K562 (cell line): Measurements from ENCODE around the gene PCK1. TPM values are rescaled to one million over a fixed set of nuclear protein-coding genes. Genes with fewer than 3 reads are reported as not detected.

ENCODE experiments used
- CXXC5 ChIP-seq: fragments of 250-450 bp; sonication (Bioruptor Pico); IDR thresholded peaks from 2 replicates; pipeline ENCODE4 v1.8.0; 2022; ENCODE audit warnings: inconsistent platforms, mild to moderate bottlenecking, moderate library complexity
- ELF2 ChIP-seq: fragments of 250-450 bp; sonication (Bioruptor Pico); IDR thresholded peaks from 2 replicates; pipeline ENCODE4 v1.5.0; 2021; ENCODE audit warnings: mild to moderate bottlenecking
- ILF3 ChIP-seq: fragments of 450-650 bp; IDR thresholded peaks from 2 replicates; pipeline ENCODE4 v1.6.1; 2018; ENCODE audit warnings: antibody characterized with exemption, mild to moderate bottlenecking, moderate library complexity, borderline replicate concordance
- KDM4B ChIP-seq, 2 experiments: fragments of 450-650 bp in 1 of 2; sonication (generic) in 1 of 2; IDR thresholded peaks; 2 replicates each; pipeline ENCODE4 v1.6.1; 2016 to 2017; ENCODE audit warnings: borderline replicate concordance in 2 of 2, antibody characterized with exemption in 1 of 2, low read depth in 1 of 2, mild to moderate bottlenecking in 1 of 2
- NFATC3 ChIP-seq: fragments of 450-650 bp; IDR thresholded peaks from 2 replicates; pipeline ENCODE4 v1.6.1; 2017; ENCODE audit warnings: mild to moderate bottlenecking
- POLR2G ChIP-seq: fragments of 200-400 bp; formaldehyde crosslinking; IDR thresholded peaks from 2 replicates; pipeline ENCODE4 v1.6.1; 2017; ENCODE audit warnings: low read depth, mild to moderate bottlenecking, antibody characterized with exemption, low read length, moderate library complexity
- SREBF2 ChIP-seq: sonication (generic); formaldehyde crosslinking; IDR thresholded peaks from 2 replicates; pipeline ENCODE4 v1.4.0; 2020; ENCODE audit warnings: mild to moderate bottlenecking, missing genetic modification reagents
- STAT5A ChIP-seq: IDR thresholded peaks from 2 replicates; pipeline ENCODE4 v1.6.1; 2012; ENCODE audit warnings: low read length, inconsistent platforms, borderline replicate concordance
- TOE1 ChIP-seq, 2 experiments: fragments of 450-650 bp in 1 of 2; sonication (generic) in 1 of 2; formaldehyde crosslinking in 1 of 2; IDR thresholded peaks; 2 replicates each; pipeline versions ENCODE4 v1.7.1 to v1.8.0; 2016 to 2022; ENCODE audit warnings: borderline replicate concordance in 2 of 2, mild to moderate bottlenecking in 2 of 2, antibody characterized with exemption in 1 of 2, inconsistent platforms in 1 of 2, low read depth in 1 of 2, missing genetic modification reagents in 1 of 2, moderate library complexity in 1 of 2
- XRCC3 ChIP-seq: fragments of 450-650 bp; IDR thresholded peaks from 2 replicates; pipeline ENCODE4 v1.6.1; 2017; ENCODE audit warnings: mild to moderate bottlenecking, moderate library complexity
- ZNF431 ChIP-seq: sonication (generic); formaldehyde crosslinking; IDR thresholded peaks from 2 replicates; pipeline ENCODE4 v1.8.0; 2022; ENCODE audit warnings: mild to moderate bottlenecking, missing genetic modification reagents
- polyA plus RNA-seq, 8 experiments: library from polyadenylated mRNA; depleted of rRNA in 4 of 8; stranded (reverse) in 5 of 8; unstranded in 3 of 8; fragments of >200 nt; fragmentation: Nextera tagmentation in 2 of 8; fragmentation: Illumina TruSeq in 1 of 8; extraction: Ambion mirVana in 2 of 8; extraction: Trizol in 1 of 8; gene quantifications; 2 replicates each; pipeline versions ENCODE4 v1.2.1 to v1.2.3, GENCODE V29; 2011 to 2014; ENCODE audit warnings: inconsistent platforms in 1 of 8, missing spikeins in 1 of 8
- total RNA-seq, 7 experiments: library from RNA; depleted of rRNA in 6 of 7; stranded (reverse); fragments of >200 nt in 6 of 7; fragmentation: Illumina TruSeq in 2 of 7; extraction: Trizol in 2 of 7; gene quantifications; 2 replicates each; pipeline versions ENCODE4 v1.2.1 to v1.2.3, GENCODE V29; 2011 to 2021; ENCODE audit warnings: low replicate concordance in 1 of 7
- TF ChIP-seq, protein P1 (sequence below): fragments of 450-650 bp; IDR thresholded peaks from 2 replicates; pipeline ENCODE4 v1.6.1; 2016; ENCODE audit warnings: mild to moderate bottlenecking
- TF ChIP-seq, protein P2 (sequence below), 2 experiments: fragments of 450-650 bp in 1 of 2; sonication (generic) in 1 of 2; formaldehyde crosslinking in 1 of 2; IDR thresholded peaks in 1 of 2; conservative IDR thresholded peaks in 1 of 2; 2 replicates each; pipeline versions ENCODE4 v1.6.1 to v1.8.1; 2016 to 2023; ENCODE audit warnings: mild to moderate bottlenecking in 2 of 2, moderate library complexity in 2 of 2, inconsistent platforms in 1 of 2, missing genetic modification reagents in 1 of 2
- TF ChIP-seq, protein P3 (sequence below), 2 experiments: fragments of 200-800 bp in 1 of 2; sonication (Bioruptor generic) in 1 of 2; sonication (generic) in 1 of 2; formaldehyde crosslinking in 1 of 2; IDR thresholded peaks in 1 of 2; conservative IDR thresholded peaks in 1 of 2; 2 replicates each; pipeline versions ENCODE4 v1.5.0 to v1.6.1; 2016 to 2020; ENCODE audit warnings: missing compliant biosample characterization in 1 of 2, missing genetic modification characterization in 1 of 2, missing genetic modification reagents in 1 of 2
- TF ChIP-seq, protein P4 (sequence below): sonication (generic); formaldehyde crosslinking; IDR thresholded peaks from 2 replicates; pipeline ENCODE4 v1.8.0; 2023; ENCODE audit warnings: mild to moderate bottlenecking, missing genetic modification reagents
- TF ChIP-seq, protein P5 (sequence below), 3 experiments: IDR thresholded peaks in 2 of 3; conservative IDR thresholded peaks in 1 of 3; 2 replicates each; pipeline ENCODE4 v1.5.1; 2011 to 2012; ENCODE audit warnings: low read length in 3 of 3, mild to moderate bottlenecking in 3 of 3, control low read depth in 2 of 3, improper control_type of control experiment in 1 of 3, inconsistent platforms in 1 of 3, low read depth in 1 of 3, mixed read lengths in 1 of 3, moderate library complexity in 1 of 3; ENCODE audit not compliant: insufficient read depth in 2 of 3

The PCK1 gene
- total and polyA plus RNA-seq, 9 of the 15 experiments (the other 6 are each of a cell fraction or from before 2014, with no cell fraction given), result 0.05 to 0.73 (median 0.15) TPM

DNA sequence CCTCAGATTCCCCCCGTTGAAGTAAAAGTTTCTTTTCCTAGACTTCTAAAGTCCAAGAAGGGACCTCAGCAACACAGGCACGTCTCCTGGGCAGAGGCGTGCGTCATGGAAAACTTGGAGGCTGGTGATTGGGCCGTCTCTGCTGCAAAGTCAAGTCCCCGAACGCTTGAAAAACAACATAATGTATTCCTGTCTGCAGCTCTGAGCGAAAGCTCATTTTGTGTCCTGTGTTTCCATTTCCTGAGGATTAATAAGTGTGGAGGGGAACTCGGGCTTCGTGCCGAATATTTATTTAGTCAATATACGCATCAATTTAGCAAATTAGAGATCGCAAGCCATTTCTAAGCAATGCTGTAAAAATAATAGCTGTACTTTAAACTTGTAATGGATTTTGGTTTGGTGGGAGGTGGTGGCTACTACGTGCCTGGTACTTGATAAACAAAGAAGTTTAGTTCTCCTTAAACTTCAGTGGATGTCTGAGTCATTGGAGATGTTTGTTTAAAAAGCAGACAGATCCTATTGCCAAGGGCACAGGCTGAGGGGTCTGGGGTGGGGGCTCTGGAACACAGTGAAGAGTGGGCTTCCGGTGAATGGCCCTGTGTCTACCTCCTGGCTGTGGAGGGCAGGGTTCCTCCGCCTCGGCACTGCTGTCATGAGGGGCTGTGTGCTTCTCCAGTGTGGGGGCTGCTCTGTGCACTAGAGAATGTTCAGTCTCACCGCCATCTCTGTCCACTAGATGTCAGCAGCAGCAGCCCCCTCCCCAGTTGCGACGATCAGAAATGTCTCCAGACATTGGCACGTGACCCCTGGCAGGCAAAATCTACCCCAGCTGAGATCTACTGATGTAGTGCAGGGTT, 21.8 kb downstream of the PCK1 start (continued):
- no peak for TF ChIP-seq CXXC5 (CRISPR knock-in tag)
- TF ChIP-seq, protein P1, sequence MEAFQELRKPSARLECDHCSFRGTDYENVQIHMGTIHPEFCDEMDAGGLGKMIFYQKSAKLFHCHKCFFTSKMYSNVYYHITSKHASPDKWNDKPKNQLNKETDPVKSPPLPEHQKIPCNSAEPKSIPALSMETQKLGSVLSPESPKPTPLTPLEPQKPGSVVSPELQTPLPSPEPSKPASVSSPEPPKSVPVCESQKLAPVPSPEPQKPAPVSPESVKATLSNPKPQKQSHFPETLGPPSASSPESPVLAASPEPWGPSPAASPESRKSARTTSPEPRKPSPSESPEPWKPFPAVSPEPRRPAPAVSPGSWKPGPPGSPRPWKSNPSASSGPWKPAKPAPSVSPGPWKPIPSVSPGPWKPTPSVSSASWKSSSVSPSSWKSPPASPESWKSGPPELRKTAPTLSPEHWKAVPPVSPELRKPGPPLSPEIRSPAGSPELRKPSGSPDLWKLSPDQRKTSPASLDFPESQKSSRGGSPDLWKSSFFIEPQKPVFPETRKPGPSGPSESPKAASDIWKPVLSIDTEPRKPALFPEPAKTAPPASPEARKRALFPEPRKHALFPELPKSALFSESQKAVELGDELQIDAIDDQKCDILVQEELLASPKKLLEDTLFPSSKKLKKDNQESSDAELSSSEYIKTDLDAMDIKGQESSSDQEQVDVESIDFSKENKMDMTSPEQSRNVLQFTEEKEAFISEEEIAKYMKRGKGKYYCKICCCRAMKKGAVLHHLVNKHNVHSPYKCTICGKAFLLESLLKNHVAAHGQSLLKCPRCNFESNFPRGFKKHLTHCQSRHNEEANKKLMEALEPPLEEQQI, result no peak
- TF ChIP-seq, protein P2, sequence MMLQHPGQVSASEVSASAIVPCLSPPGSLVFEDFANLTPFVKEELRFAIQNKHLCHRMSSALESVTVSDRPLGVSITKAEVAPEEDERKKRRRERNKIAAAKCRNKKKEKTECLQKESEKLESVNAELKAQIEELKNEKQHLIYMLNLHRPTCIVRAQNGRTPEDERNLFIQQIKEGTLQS (IDR thresholded peaks at IDR 0.05), result 0 out of 2 replicates have a peak, but pooled peaks have one; percentile 7
- TF ChIP-seq, protein P2 (CRISPR knock-in tag; conservative IDR thresholded peaks at IDR 0.05), result no peak
- no peak for TF ChIP-seq SREBF2 (CRISPR knock-in tag)
- TF ChIP-seq STAT5A, result no peak
- TF ChIP-seq TOE1 (IDR thresholded peaks at IDR 0.05; ENCODE audit: borderline replicate concordance), result peak; percentile 78
- TF ChIP-seq TOE1 (CRISPR knock-in tag; IDR thresholded peaks at IDR 0.05; ENCODE audit: borderline replicate concordance, low read depth), result no peak
- TF ChIP-seq KDM4B (IDR thresholded peaks at IDR 0.05; ENCODE audit: borderline replicate concordance in 2 of 2, low read depth in 1 of 2), result no peak
- no peak for TF ChIP-seq ZNF431 (CRISPR knock-in tag)
- TF ChIP-seq, protein P3, sequence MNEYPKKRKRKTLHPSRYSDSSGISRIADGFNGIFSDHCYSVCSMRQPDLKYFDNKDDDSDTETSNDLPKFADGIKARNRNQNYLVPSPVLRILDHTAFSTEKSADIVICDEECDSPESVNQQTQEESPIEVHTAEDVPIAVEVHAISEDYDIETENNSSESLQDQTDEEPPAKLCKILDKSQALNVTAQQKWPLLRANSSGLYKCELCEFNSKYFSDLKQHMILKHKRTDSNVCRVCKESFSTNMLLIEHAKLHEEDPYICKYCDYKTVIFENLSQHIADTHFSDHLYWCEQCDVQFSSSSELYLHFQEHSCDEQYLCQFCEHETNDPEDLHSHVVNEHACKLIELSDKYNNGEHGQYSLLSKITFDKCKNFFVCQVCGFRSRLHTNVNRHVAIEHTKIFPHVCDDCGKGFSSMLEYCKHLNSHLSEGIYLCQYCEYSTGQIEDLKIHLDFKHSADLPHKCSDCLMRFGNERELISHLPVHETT (CRISPR knock-in tag; conservative IDR thresholded peaks at IDR 0.05 in 1 of 2, IDR thresholded peaks at IDR 0.05 in 1 of 2), result no peak
- TF ChIP-seq, protein P4, sequence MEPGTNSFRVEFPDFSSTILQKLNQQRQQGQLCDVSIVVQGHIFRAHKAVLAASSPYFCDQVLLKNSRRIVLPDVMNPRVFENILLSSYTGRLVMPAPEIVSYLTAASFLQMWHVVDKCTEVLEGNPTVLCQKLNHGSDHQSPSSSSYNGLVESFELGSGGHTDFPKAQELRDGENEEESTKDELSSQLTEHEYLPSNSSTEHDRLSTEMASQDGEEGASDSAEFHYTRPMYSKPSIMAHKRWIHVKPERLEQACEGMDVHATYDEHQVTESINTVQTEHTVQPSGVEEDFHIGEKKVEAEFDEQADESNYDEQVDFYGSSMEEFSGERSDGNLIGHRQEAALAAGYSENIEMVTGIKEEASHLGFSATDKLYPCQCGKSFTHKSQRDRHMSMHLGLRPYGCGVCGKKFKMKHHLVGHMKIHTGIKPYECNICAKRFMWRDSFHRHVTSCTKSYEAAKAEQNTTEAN (CRISPR knock-in tag), result no peak
- TF ChIP-seq POLR2G, result no peak
- TF ChIP-seq ILF3, result no peak
- no peak for TF ChIP-seq NFATC3
- TF ChIP-seq, protein P5, sequence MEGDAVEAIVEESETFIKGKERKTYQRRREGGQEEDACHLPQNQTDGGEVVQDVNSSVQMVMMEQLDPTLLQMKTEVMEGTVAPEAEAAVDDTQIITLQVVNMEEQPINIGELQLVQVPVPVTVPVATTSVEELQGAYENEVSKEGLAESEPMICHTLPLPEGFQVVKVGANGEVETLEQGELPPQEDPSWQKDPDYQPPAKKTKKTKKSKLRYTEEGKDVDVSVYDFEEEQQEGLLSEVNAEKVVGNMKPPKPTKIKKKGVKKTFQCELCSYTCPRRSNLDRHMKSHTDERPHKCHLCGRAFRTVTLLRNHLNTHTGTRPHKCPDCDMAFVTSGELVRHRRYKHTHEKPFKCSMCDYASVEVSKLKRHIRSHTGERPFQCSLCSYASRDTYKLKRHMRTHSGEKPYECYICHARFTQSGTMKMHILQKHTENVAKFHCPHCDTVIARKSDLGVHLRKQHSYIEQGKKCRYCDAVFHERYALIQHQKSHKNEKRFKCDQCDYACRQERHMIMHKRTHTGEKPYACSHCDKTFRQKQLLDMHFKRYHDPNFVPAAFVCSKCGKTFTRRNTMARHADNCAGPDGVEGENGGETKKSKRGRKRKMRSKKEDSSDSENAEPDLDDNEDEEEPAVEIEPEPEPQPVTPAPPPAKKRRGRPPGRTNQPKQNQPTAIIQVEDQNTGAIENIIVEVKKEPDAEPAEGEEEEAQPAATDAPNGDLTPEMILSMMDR (IDR thresholded peaks at IDR 0.05 in 2 of 3, conservative IDR thresholded peaks at IDR 0.05 in 1 of 3; ENCODE audit: insufficient read depth in 2 of 3, low read depth in 1 of 3, low read length in 3 of 3), result peak; percentile 64 to 81 (median 66)
- TF ChIP-seq ELF2, result no peak
- TF ChIP-seq XRCC3, result no peak
